ENCODE measurements around the gene TMCC3. TPM values are rescaled to one million over a fixed set of nuclear protein-coding genes. Genes with fewer than 3 reads are reported as not detected.

TMCC3 gene
- total and polyA plus RNA-seq, 2 experiments from 2014 or later = 1.4 to 3.6 TPM

GRCh38 chr12:94687891-94688290, 37.5 kb upstream of the TMCC3 start:
- no peaks in the 10 kb centered on the region for H3K79me2 ChIP-seq (replicated peaks; ENCODE audit: insufficient read depth)
- H3K9me2 ChIP-seq (ENCODE audit: insufficient read depth) = no peaks in the 10 kb centered on the region
- H3K36me3 Mint-ChIP-seq (ENCODE audit: low read depth) = no peaks in the 10 kb centered on the region
- 0 out of 2 replicates have a peak, but pooled peaks cover 6% of the 10 kb centered on the region for H3K4me1 ChIP-seq (ENCODE audit: insufficient read depth)
- no peaks in the 10 kb centered on the region for H3K27me3 ChIP-seq (ENCODE audit: insufficient read depth)
- no peaks in the 10 kb centered on the region for H3K36me3 ChIP-seq (ENCODE audit: insufficient read depth)
- no peak overlapping the region for H3K4me2 ChIP-seq
- H3F3A ChIP-seq (replicated peaks; ENCODE audit: low read depth) = no peaks in the 10 kb centered on the region
- H2AFZ ChIP-seq = no peak overlapping the region
- no peaks in the 10 kb centered on the region for H3K27me3 Mint-ChIP-seq (ENCODE audit: insufficient read depth, low read depth, poor library complexity)
- no peaks in the 10 kb centered on the region for H4K20me1 ChIP-seq (replicated peaks; ENCODE audit: insufficient read depth)
- H3K4me3 ChIP-seq = no peak overlapping the region
- H3K27ac ChIP-seq (ENCODE audit: low read depth) = no peak overlapping the region
- no peak overlapping the region for H3K4me3 Mint-ChIP-seq
- no peak for TF ChIP-seq JUNB (IDR thresholded peaks at IDR 0.05; ENCODE audit: unreplicated experiment)
- no peak for TF ChIP-seq POLR2AphosphoS5 (IDR thresholded peaks at IDR 0.05; ENCODE audit: low read depth)
- no peak for TF ChIP-seq ZNF462 (CRISPR knock-in tag; IDR thresholded peaks at IDR 0.05)
- no peak for TF ChIP-seq EZH2 (IDR thresholded peaks at IDR 0.05; ENCODE audit: low read depth, unreplicated experiment)
- TF ChIP-seq EZH2phosphoT487 (IDR thresholded peaks at IDR 0.05; ENCODE audit: unreplicated experiment) = no peak
- no peak for TF ChIP-seq STAT1 (IDR thresholded peaks at IDR 0.05; ENCODE audit: unreplicated experiment)
- no peak for TF ChIP-seq ETS1 (IDR thresholded peaks at IDR 0.05)
- H3K4me1 Mint-ChIP-seq = no peaks in the 10 kb centered on the region
- H3K27ac Mint-ChIP-seq = no peak overlapping the region
- DNase-seq (ENCODE audit: low spot score) = no peak
- no peaks in the 10 kb centered on the region for H3K9me3 Mint-ChIP-seq
- ATAC-seq = no peak

Data from GM23338 (cell line).